Psoas muscle (tissue), 8 donors: ENCODE measurements around the gene ABCG1. TPM values are rescaled to one million over a fixed set of nuclear protein-coding genes. Genes with fewer than 3 reads are reported as not detected.

Experiments
- ATAC-seq, 4 donors: fragments of 200-7000 bp; cut with Tn5 transposase; one replicate each; pipeline ENCODE4 v1.9.1; 2020; ENCODE audit warnings: moderate library complexity in 3 of 4, mild to moderate bottlenecking in 2 of 4
- DNase-seq, 2 donors: peaks; one replicate each; pipeline ENCODE4 v3.0.0-alpha.2; 2020
- H3K27ac ChIP-seq: fragments of 200-600 bp; one replicate; pipeline ENCODE4 v1.8.0; 2022
- H3K27me3 ChIP-seq, 3 donors: fragments of 200-600 bp in 1 of 3; one replicate each; pipeline versions ENCODE4 v1.6.1 to v1.8.0; 2013 to 2022; ENCODE audit warnings: low read length in 2 of 3, mild to moderate bottlenecking in 2 of 3, moderate library complexity in 1 of 3; ENCODE audit not compliant: insufficient read depth in 3 of 3
- H3K36me3 ChIP-seq, 2 donors: fragments of 200-600 bp in 1 of 2; one replicate each; pipeline versions ENCODE4 v1.6.1 to v1.8.0; 2013 to 2022; ENCODE audit warnings: low read depth in 1 of 2, mild to moderate bottlenecking in 1 of 2, moderate library complexity in 1 of 2; ENCODE audit not compliant: insufficient read depth in 1 of 2
- H3K4me1 ChIP-seq: fragments of 200-600 bp; one replicate; pipeline ENCODE4 v1.8.0; 2022
- H3K4me3 ChIP-seq: fragments of 200-600 bp; one replicate; pipeline ENCODE4 v1.8.0; 2022; ENCODE audit warnings: mild to moderate bottlenecking
- H3K9me3 ChIP-seq: fragments of 200-600 bp; one replicate; pipeline ENCODE4 v1.8.0; 2022
- CTCF ChIP-seq: fragments of 200-600 bp; IDR thresholded peaks from one replicate; pipeline ENCODE4 v1.8.0; 2022; ENCODE audit warnings: antibody characterized with exemption
- WGBS, 3 donors: extraction: QIAGEN DNeasy Blood & Tissue Kit; methylation state at CpG; one replicate each; pipeline versions ENCODE4 v1.1.6 to v1.1.7; 2013; 5-methylcytosine and 5-hydroxymethylcytosine counted together
- intact Hi-C, 2 donors: fragments of 100-400 bp; cut with DNase I; formaldehyde crosslinking; loops; one replicate each; pipeline versions ENCODE4 v1.11.0 to v1.14.2; 2022
- polyA plus RNA-seq, 3 donors: library from polyadenylated mRNA; stranded (reverse); fragments of 200-250 nt; gene quantifications; one replicate each; pipeline ENCODE4 v1.2.3, GENCODE V29; 2013
- total RNA-seq, 4 donors: library from RNA; stranded (reverse); fragmentation: NEBNext Ultra II Directional in 2 of 4; extraction: Animal tissue kit (Norgen Biotek cat#: 25700) in 2 of 4; gene quantifications; one replicate each; pipeline versions ENCODE4 v1.2.1 to v1.2.4, GENCODE V29; 2021 to 2023
- donor health status: healthy with polysubstance abuse.
- donor health status: DM: no; HTN: no; CAD: no; lungs with moderate emphysema.
- donor health status: Bipolar disorder and iron deficiency.
- donor health status: healthy.
- donor health status: DM: yes; HTN: yes; CAD: no.
- donor health status: DM: no; HTN: no; CAD: no.
- donor health status: DM: no; HTN: no; CAD: no.
- donor health status: DM: yes; HTN: yes; CAD: no.

Gene ABCG1
- total and polyA plus RNA-seq, 7 donors, result 2.9 to 35.8 (median 4.4) TPM

DNA sequence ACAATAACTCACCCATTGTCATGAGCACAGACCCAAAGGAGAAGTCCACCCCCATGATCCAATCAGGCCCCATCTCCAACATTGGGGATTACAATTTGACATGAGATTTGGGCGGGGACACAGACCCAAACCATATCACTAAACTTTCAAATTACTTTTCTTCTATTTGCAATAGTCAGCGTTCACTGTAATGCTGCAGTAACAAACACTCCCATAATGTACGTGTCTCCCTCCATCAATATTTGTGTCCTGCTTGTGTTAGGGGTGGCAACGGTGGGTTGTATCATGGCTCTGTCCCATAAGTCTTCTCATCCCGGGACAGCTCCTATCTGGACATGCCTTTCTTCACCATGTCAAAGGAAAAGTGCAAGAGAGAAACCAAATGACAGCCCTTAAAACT lies 70.0 kb downstream of the ABCG1 start:
- H3K27me3 ChIP-seq, result peaks cover 0 to 2% (median 0%) of the 10 kb centered on the region in 3 donors
- H3K27ac ChIP-seq, result no peak overlapping the region
- H3K9me3 ChIP-seq, result no peaks in the 10 kb centered on the region
- ATAC-seq (no peak), DNase-seq (no peak)
- H3K36me3 ChIP-seq, result peaks cover 0 to 75% of the 10 kb centered on the region in 2 donors
- H3K4me3 ChIP-seq, result no peak overlapping the region
- intact Hi-C loops, result no loop called here
- WGBS, 3 donors, result 94 to 95% (median 94%) methylated on average over 5 of the region's 5 CpGs
- no peaks in the 10 kb centered on the region for H3K4me1 ChIP-seq
- no peak for TF ChIP-seq CTCF

DNA sequence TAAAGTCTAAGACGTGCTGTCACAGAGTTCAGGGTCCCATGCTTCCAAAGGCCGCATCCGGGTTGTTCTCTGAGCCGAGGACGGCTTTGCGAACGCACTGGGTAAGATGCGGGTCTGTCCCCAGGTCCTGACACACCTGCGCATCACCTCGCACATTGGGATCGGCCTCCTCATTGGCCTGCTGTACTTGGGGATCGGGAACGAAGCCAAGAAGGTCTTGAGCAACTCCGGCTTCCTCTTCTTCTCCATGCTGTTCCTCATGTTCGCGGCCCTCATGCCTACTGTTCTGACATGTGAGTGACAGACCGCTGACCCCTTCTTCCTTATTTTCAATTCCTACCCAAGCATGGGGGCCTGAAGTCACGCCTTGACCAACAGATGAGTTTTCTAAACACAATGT lies 71.0 kb downstream of the ABCG1 start:
- ATAC-seq (no peak), DNase-seq (no peak)
- intact Hi-C loops, result no loop called here
- H3K27ac ChIP-seq, result no peak overlapping the region
- no peak overlapping the region for H3K4me3 ChIP-seq
- H3K4me1 ChIP-seq, result no peaks in the 10 kb centered on the region
- TF ChIP-seq CTCF, result no peak
- H3K36me3 ChIP-seq, result peaks cover 0 to 80% of the 10 kb centered on the region in 2 donors
- H3K27me3 ChIP-seq, result peaks cover 0 to 2% (median 0%) of the 10 kb centered on the region in 3 donors
- H3K9me3 ChIP-seq, result no peaks in the 10 kb centered on the region
- 90 to 94% (median 91%) methylated on average over 18 of the region's 18 CpGs for WGBS, 3 donors

GRCh38 chr21:42290505-42290904 lies 71.6 kb downstream of the ABCG1 start:
- Histone ChIP-seq H3K9me3 (no peaks in the 10 kb centered on the region), H3K4me3 (no peak overlapping the region), H3K27ac (no peak overlapping the region), H3K36me3 (peaks cover 0 to 82% of the 10 kb centered on the region in 2 donors), H3K4me1 (no peaks in the 10 kb centered on the region), H3K27me3 (peaks cover 0 to 2% (median 0%) of the 10 kb centered on the region in 3 donors)
- DNase-seq (no peak), ATAC-seq (no peak)
- intact Hi-C loops, result no loop called here
- 47 to 66% (median 50%) methylated on average over 3 of the region's 3 CpGs for WGBS, 3 donors
- no peak for TF ChIP-seq CTCF

DNA sequence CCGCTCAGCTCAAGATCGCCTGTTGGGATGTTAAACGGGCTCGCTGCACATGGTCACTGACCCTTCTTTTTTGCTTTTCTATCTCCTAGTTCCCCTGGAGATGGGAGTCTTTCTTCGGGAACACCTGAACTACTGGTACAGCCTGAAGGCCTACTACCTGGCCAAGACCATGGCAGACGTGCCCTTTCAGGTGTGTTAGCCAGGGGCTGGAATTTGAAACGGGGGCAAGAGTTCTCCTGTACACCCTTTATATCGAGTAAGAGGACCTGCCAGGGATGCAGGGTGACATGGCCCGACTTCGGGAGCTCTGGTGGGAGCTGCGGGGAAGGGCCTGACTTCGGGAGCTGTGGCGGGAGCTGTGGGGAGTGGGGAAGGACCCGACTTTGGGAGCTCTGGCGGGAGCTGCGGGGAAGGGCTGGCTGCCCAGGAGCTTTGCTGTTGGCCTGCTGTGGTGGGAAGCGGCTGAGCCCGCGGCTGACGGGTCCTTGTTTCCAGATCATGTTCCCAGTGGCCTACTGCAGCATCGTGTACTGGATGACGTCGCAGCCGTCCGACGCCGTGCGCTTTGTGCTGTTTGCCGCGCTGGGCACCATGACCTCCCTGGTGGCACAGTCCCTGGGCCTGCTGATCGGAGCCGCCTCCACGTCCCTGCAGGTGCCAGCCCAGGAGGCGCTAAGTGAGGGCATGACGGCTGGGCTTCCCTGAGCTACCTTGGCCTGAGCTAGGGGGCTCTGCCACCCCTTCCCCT lies 72.2 kb downstream of the ABCG1 start:
- H3K9me3 ChIP-seq, result no peaks in the 10 kb centered on the region
- peaks cover 0 to 81% of the 10 kb centered on the region in 2 donors for H3K36me3 ChIP-seq
- no peak for TF ChIP-seq CTCF
- peaks cover 0 to 2% (median 0%) of the 10 kb centered on the region in 3 donors for H3K27me3 ChIP-seq
- ATAC-seq, result peak in 1 of 4 donors; percentile 30
- intact Hi-C loops, result no loop called here
- WGBS, 3 donors, result 79 to 85% (median 81%) methylated on average over 32 to 35 of the region's 35 CpGs
- no peaks in the 10 kb centered on the region for H3K4me1 ChIP-seq
- no peak overlapping the region for H3K4me3 ChIP-seq
- no peak overlapping the region for H3K27ac ChIP-seq
- no peak for DNase-seq
